Stomach smooth muscle (tissue), 2 donors: ENCODE data around the gene NTS.

Source experiments
- H3K27ac ChIP-seq: one replicate; pipeline ENCODE4 v1.7.0; 2013; ENCODE audit warnings: mild to moderate bottlenecking, low read length, inconsistent platforms
- H3K27me3 ChIP-seq, 2 donors: one replicate each; pipeline ENCODE4 v1.7.0; 2013; ENCODE audit warnings: low read length in 2 of 2; ENCODE audit not compliant: insufficient read depth in 2 of 2, control insufficient read depth in 1 of 2
- H3K36me3 ChIP-seq, 2 donors: one replicate each; pipeline ENCODE4 v1.7.0; 2013; ENCODE audit warnings: low read length in 2 of 2; ENCODE audit not compliant: control insufficient read depth in 2 of 2, insufficient read depth in 2 of 2
- H3K4me1 ChIP-seq: one replicate; pipeline ENCODE4 v1.7.0; 2013; ENCODE audit warnings: low read length; ENCODE audit not compliant: control insufficient read depth, insufficient read depth
- H3K4me3 ChIP-seq, 2 donors: one replicate each; pipeline ENCODE4 v1.7.0; 2013; ENCODE audit warnings: low read length in 2 of 2
- H3K9ac ChIP-seq, 2 donors: one replicate each; pipeline ENCODE4 v1.7.0; 2013; ENCODE audit warnings: low read length in 2 of 2, mild to moderate bottlenecking in 1 of 2
- H3K9me3 ChIP-seq, 2 donors: one replicate each; pipeline ENCODE4 v1.7.0; 2013; ENCODE audit warnings: low read length in 2 of 2; ENCODE audit not compliant: control insufficient read depth in 2 of 2
- donor health status: healthy.
- donor health status: Pancreatic carcinoma.

The NTS gene

GRCh38 chr12:85874031-85874461 is at the start of gene NTS:
Gene NTS (plus strand): TSS chr12:85874295. CDS start chr12:85874404, 109 bp downstream.
- H3K27ac ChIP-seq, result no peak within 1 kb of the TSS
- H3K9ac ChIP-seq, result no peak within 1 kb of the TSS
- H3K4me1 ChIP-seq, result no peaks in the 10 kb centered on the region
- H3K27me3 ChIP-seq, result no peaks in the 10 kb centered on the region
- H3K36me3 ChIP-seq, result no peaks in the 10 kb centered on the region
- no peaks in the 10 kb centered on the region for H3K9me3 ChIP-seq
- H3K4me3 ChIP-seq, result no peak within 1 kb of the TSS

- H3K4me3 ChIP-seq, result no peak overlapping the region
- H3K27ac ChIP-seq, result no peak overlapping the region
- no peaks in the 10 kb centered on the region for H3K9me3 ChIP-seq
- H3K27me3 ChIP-seq, result no peaks in the 10 kb centered on the region
- no peak overlapping the region for H3K9ac ChIP-seq
- H3K36me3 ChIP-seq, result no peaks in the 10 kb centered on the region
- H3K4me1 ChIP-seq, result no peaks in the 10 kb centered on the region
Observed at GRCh38 chr12:85825746-85826145, 48.3 kb upstream of the NTS start.

GRCh38 chr12:85828576-85828975 is 45.5 kb upstream of the NTS start:
- H3K9me3 ChIP-seq, result no peaks in the 10 kb centered on the region

GRCh38 chr12:85829391-85829790 is 44.7 kb upstream of the NTS start:
- Histone ChIP-seq H3K4me1 (no peaks in the 10 kb centered on the region), H3K27me3 (no peaks in the 10 kb centered on the region), H3K36me3 (no peaks in the 10 kb centered on the region), H3K9me3 (no peaks in the 10 kb centered on the region), H3K9ac (no peak overlapping the region), H3K4me3 (no peak overlapping the region), H3K27ac (no peak overlapping the region)

More at GRCh38 chr12:85828576-85828975, 45.5 kb upstream of the NTS start:
- Histone ChIP-seq H3K4me3 (no peak overlapping the region), H3K36me3 (no peaks in the 10 kb centered on the region), H3K9ac (no peak overlapping the region), H3K27me3 (no peaks in the 10 kb centered on the region), H3K27ac (no peak overlapping the region), H3K4me1 (no peaks in the 10 kb centered on the region)

- no peaks in the 10 kb centered on the region for H3K36me3 ChIP-seq
- no peak overlapping the region for H3K9ac ChIP-seq
- no peaks in the 10 kb centered on the region for H3K9me3 ChIP-seq
- H3K27ac ChIP-seq, result no peak overlapping the region
- H3K4me1 ChIP-seq, result no peaks in the 10 kb centered on the region
- H3K4me3 ChIP-seq, result no peak overlapping the region
- no peaks in the 10 kb centered on the region for H3K27me3 ChIP-seq
Observed at GRCh38 chr12:85831327-85831990, 42.6 kb upstream of the NTS start.

GRCh38 chr12:85833579-85833978 is 40.5 kb upstream of the NTS start:
- no peak overlapping the region for H3K9ac ChIP-seq
- H3K4me3 ChIP-seq, result no peak overlapping the region
- no peaks in the 10 kb centered on the region for H3K27me3 ChIP-seq
- no peaks in the 10 kb centered on the region for H3K9me3 ChIP-seq
- peaks cover 3% of the 10 kb centered on the region for H3K4me1 ChIP-seq
- H3K36me3 ChIP-seq, result no peaks in the 10 kb centered on the region
- no peak overlapping the region for H3K27ac ChIP-seq

- Histone ChIP-seq H3K27ac (no peak overlapping the region), H3K4me3 (no peak overlapping the region), H3K9ac (no peak overlapping the region), H3K36me3 (no peaks in the 10 kb centered on the region), H3K9me3 (no peaks in the 10 kb centered on the region), H3K4me1 (peaks cover 3% of the 10 kb centered on the region), H3K27me3 (no peaks in the 10 kb centered on the region)
Observed at GRCh38 chr12:85834378-85834777, 39.7 kb upstream of the NTS start.

- Histone ChIP-seq H3K9ac (peak overlapping the region; percentile 40 to 66), H3K36me3 (no peaks in the 10 kb centered on the region), H3K27me3 (no peaks in the 10 kb centered on the region), H3K27ac (peak overlapping the region; percentile 0), H3K4me3 (peak overlapping the region; percentile 75), H3K4me1 (peaks cover 3% of the 10 kb centered on the region), H3K9me3 (no peaks in the 10 kb centered on the region)
Observed at GRCh38 chr12:85835426-85836196, 38.5 kb upstream of the NTS start.

GRCh38 chr12:85836197-85837090 is 37.7 kb upstream of the NTS start, which contains the start of gene RASSF9:
Gene RASSF9 (minus strand): TSS chr12:85836409. CDS start chr12:85836201, 208 bp downstream.
- H3K9me3 ChIP-seq, result no peaks in the 10 kb centered on the region
- peak within 1 kb of the TSS; percentile 75 for H3K4me3 ChIP-seq
- peak within 1 kb of the TSS; percentile 40 to 66 for H3K9ac ChIP-seq
- H3K4me1 ChIP-seq, result peaks cover 3% of the 10 kb centered on the region
- no peaks in the 10 kb centered on the region for H3K36me3 ChIP-seq
- peak within 1 kb of the TSS; percentile 0 for H3K27ac ChIP-seq
- H3K27me3 ChIP-seq, result no peaks in the 10 kb centered on the region

- Histone ChIP-seq H3K9ac (no peak overlapping the region), H3K4me1 (no peaks in the 10 kb centered on the region), H3K4me3 (no peak overlapping the region), H3K36me3 (no peaks in the 10 kb centered on the region), H3K27me3 (no peaks in the 10 kb centered on the region), H3K27ac (no peak overlapping the region), H3K9me3 (no peaks in the 10 kb centered on the region)
Observed at GRCh38 chr12:85843606-85844310, 30.3 kb upstream of the NTS start.
